Endothelial cell (in vitro differentiated cells): Measurements from ENCODE around the gene KRT15. TPM values are rescaled to one million over a fixed set of nuclear protein-coding genes. Genes with fewer than 3 reads are reported as not detected.

ENCODE experiments used
- DNase-seq: peaks from one replicate; pipeline ENCODE4 v3.0.0; 2021; ENCODE audit warnings: low spot score
- H3K27ac Mint-ChIP-seq: one replicate; pipeline ENCODE4 v1.8.0; 2021; ENCODE audit warnings: mixed read lengths, inconsistent platforms; ENCODE audit not compliant: unreplicated experiment
- H3K27me3 Mint-ChIP-seq: one replicate; pipeline ENCODE4 v1.8.0; 2021; ENCODE audit warnings: mild to moderate bottlenecking, moderate library complexity, mixed read lengths, inconsistent platforms; ENCODE audit not compliant: unreplicated experiment
- H3K36me3 Mint-ChIP-seq: one replicate; pipeline ENCODE4 v1.8.0; 2021; ENCODE audit warnings: mild to moderate bottlenecking, low read depth, mixed read lengths, inconsistent platforms; ENCODE audit not compliant: unreplicated experiment
- H3K4me1 Mint-ChIP-seq: one replicate; pipeline ENCODE4 v1.8.0; 2021; ENCODE audit warnings: mild to moderate bottlenecking, mixed read lengths, inconsistent platforms; ENCODE audit not compliant: unreplicated experiment
- H3K4me3 Mint-ChIP-seq: one replicate; pipeline ENCODE4 v1.8.0; 2021; ENCODE audit warnings: mild to moderate bottlenecking, mixed read lengths, inconsistent platforms; ENCODE audit not compliant: unreplicated experiment
- H3K9me3 Mint-ChIP-seq: one replicate; pipeline ENCODE4 v1.8.0; 2021; ENCODE audit warnings: mixed read lengths, inconsistent platforms; ENCODE audit not compliant: unreplicated experiment
- total RNA-seq: library from RNA; stranded (reverse); fragmentation: NEBNext Ultra II Directional; extraction: Animal tissue kit (Norgen Biotek cat#: 25700); gene quantifications from one replicate; pipeline ENCODE4 v1.2.1, GENCODE V29; 2021; ENCODE audit not compliant: unreplicated experiment
- TF ChIP-seq, protein P1 (sequence below): fragments of 200-600 bp; sonication (generic); IDR thresholded peaks from one replicate; pipeline ENCODE4 v1.5.0; 2021; ENCODE audit warnings: antibody characterized with exemption; ENCODE audit not compliant: unreplicated experiment

Gene KRT15
- total RNA-seq, 1 donor from 2014 or later = not detected

DNA sequence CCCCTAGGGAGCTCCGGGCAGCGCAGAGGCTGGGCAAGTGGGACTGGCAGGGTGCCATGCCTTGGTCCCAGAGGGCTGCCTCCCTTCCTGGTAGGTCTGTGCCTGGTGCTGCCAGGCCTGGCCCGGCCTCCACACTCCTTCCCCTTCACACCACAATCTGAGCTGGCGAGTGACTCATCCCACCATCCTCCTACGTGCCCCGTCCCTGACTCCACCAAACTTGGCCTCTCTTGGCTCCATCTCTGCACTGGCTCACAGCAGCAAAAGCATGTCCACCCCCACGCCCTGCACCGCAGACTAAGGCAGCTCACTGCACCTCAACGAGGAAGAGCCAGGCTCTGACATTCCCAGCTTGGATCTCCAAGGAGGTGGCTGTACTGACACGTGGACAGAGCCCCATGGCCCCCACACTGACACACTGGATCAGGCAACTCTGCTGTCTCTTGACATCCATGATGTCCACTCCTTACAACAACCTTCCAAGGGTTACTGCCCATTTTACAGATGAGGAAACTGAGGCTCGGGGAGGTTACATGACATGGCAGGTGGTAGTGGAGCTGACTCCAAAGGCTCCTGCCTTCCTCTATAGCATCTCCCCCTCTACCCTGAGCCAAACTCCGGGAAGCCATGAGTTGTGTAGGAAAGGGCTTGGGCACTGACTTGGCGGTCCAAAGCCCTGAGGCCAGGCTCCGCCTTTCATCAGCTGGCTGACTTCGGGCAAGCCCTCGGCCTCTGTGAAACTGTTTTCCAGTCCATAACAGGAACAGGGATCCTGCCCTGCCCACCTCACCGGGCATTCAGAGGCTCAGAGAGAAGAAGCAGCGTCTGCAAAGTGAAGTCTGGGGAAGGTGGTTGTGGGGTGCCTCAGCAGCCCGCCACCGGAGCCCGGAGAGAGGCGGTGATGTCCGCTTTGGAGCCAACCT, 29.5 kb upstream of the KRT15 start:
- Mint-ChIP-seq H3K27me3 (peaks cover 10% of the 10 kb centered on the region), H3K36me3 (no peaks in the 10 kb centered on the region), H3K9me3 (no peaks in the 10 kb centered on the region), H3K27ac (no peak overlapping the region), H3K4me1 (peaks cover 3% of the 10 kb centered on the region), H3K4me3 (no peak overlapping the region)
- DNase-seq = no peak
- TF ChIP-seq, protein P1, sequence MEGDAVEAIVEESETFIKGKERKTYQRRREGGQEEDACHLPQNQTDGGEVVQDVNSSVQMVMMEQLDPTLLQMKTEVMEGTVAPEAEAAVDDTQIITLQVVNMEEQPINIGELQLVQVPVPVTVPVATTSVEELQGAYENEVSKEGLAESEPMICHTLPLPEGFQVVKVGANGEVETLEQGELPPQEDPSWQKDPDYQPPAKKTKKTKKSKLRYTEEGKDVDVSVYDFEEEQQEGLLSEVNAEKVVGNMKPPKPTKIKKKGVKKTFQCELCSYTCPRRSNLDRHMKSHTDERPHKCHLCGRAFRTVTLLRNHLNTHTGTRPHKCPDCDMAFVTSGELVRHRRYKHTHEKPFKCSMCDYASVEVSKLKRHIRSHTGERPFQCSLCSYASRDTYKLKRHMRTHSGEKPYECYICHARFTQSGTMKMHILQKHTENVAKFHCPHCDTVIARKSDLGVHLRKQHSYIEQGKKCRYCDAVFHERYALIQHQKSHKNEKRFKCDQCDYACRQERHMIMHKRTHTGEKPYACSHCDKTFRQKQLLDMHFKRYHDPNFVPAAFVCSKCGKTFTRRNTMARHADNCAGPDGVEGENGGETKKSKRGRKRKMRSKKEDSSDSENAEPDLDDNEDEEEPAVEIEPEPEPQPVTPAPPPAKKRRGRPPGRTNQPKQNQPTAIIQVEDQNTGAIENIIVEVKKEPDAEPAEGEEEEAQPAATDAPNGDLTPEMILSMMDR = no peak

DNA sequence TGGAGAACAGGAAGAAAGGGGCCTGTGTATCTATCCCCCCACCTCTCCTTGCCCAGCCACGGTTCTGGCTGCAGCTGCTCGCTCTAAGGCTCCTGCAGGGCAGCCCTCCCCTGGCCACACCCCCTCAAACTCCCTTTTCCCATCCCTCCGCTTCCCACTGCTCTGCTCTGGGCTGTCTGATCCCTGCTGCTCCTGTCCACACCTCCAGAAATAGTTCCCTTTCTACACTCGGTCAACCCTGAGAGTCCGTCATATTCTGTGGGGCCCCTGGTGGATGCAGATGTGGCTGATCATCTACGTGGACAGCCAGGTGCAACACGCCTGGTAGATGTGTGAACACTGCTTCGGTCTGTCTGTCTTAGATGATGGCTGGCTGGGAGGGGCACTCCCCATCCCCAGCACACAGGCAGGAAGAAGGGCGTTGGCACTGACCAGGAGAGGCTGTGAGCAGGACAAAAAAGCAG, 28.7 kb upstream of the KRT15 start:
- H3K4me3 Mint-ChIP-seq = no peak overlapping the region
- H3K4me1 Mint-ChIP-seq = peaks cover 3% of the 10 kb centered on the region
- no peak overlapping the region for H3K27ac Mint-ChIP-seq

DNA sequence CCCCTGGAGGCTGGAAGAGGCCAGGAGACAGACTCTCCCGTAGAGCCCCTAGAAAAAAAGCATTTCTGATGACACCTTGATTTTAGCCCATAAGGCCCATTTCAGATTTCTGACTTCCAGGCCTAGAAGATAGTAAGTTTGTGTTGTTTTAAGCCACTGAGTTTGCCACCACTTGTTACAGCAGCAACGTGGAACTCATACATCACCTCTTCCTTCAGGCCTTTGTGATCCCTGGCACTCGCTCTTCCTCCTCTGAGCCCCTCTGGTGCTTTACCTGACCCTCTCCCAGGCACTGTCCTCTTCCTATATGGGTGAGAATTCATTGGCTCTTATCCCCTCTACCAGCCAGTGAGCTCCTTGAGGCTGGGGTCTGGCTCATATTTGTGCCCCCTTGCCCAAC, 28.1 kb upstream of the KRT15 start:
- Mint-ChIP-seq H3K27me3 (peaks cover 8% of the 10 kb centered on the region), H3K36me3 (no peaks in the 10 kb centered on the region), H3K27ac (no peak overlapping the region), H3K4me3 (no peak overlapping the region), H3K4me1 (peaks cover 3% of the 10 kb centered on the region), H3K9me3 (no peaks in the 10 kb centered on the region)
- no peak for DNase-seq
- TF ChIP-seq, protein P1 = no peak

More for the DNA sequence above, 28.7 kb upstream of the KRT15 start:
- Mint-ChIP-seq H3K9me3 (no peaks in the 10 kb centered on the region), H3K36me3 (no peaks in the 10 kb centered on the region), H3K27me3 (peaks cover 8% of the 10 kb centered on the region)
- DNase-seq = no peak
- TF ChIP-seq, protein P1 = no peak

DNA sequence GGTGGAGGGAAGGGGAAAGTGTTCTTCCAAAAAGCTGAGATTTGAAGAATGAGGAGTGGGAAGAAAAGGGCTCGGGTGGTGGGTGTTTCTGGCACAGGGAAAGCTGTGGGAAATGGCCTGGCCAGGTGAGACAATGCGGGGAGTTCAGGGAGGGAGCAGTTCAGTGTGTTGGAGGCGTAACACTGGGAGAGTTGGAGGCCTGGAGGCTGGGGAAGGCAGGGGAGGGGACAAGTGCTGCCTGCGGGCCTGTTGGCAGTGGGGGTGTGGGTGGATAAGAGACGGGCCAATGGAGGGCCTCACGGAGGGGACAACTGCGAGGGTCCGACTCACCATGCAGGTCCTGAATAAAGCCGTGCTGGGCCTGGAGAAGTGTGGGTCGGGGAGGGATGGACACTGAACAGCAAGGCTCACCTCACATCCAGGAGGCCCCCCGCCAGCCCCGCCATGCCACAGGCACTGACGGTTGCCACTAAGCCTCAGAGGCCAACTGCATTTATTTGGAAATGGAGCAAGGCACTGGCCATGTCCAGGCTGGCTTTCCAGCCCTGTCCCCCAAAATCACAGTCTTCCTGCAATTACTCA, 27.2 kb upstream of the KRT15 start:
- Mint-ChIP-seq H3K27me3 (peaks cover 6% of the 10 kb centered on the region), H3K4me1 (peaks cover 3% of the 10 kb centered on the region), H3K9me3 (no peaks in the 10 kb centered on the region), H3K36me3 (no peaks in the 10 kb centered on the region), H3K27ac (no peak overlapping the region), H3K4me3 (no peak overlapping the region)
- TF ChIP-seq, protein P1 = no peak
- DNase-seq = no peak

DNA sequence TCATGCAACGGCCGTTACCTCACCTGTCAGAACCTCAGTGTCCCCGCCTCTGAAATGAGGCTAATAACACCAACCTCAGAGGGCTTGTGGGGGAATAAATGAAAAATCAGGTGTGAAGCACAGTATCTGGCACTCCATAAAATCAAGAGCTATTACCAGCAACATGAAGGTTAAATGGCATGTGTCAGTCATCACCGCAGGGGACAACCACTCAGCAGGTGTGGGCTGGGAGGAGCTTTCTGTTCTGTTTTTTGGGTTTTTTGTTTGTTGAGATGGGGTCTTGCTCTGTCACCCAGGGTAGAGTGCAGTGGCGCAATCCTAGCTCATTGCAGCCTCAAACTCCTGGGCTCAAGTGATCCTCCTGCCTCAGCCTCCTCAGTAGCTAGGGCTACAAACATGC, 26.2 kb upstream of the KRT15 start:
- Mint-ChIP-seq H3K4me1 (peaks cover 3% of the 10 kb centered on the region), H3K9me3 (no peaks in the 10 kb centered on the region), H3K27me3 (peaks cover 6% of the 10 kb centered on the region), H3K27ac (no peak overlapping the region), H3K4me3 (no peak overlapping the region), H3K36me3 (no peaks in the 10 kb centered on the region)
- no peak for DNase-seq
- TF ChIP-seq, protein P1 = no peak
